HepG2 (cell line): Measurements from ENCODE around the gene SMOC1. TPM values are rescaled to one million over a fixed set of nuclear protein-coding genes. Genes with fewer than 3 reads are reported as not detected.

ENCODE experiments used
- ATAC-seq: fragments of 200-7000 bp; cut with Tn5 transposase; 3 replicates; pipeline ENCODE4 v1.9.1; 2020; ENCODE audit warnings: mild to moderate bottlenecking, moderate library complexity
- BruUV-seq: library from RNA; stranded (reverse); fragments of 400-500 nt; replicated peaks from 2 replicates; lab custom pipeline; 2021; lab: Mats Ljungman, UMichigan
- CTCF ChIA-PET: fragments of 300-600 bp; formaldehyde crosslinking; extraction: SDS; loops from one replicate; lab custom pipeline; 2021; ENCODE audit warnings: low total read pairs, inconsistent platforms, low intra/inter-chr PET ratio; lab: Yijun Ruan, JAX
- POLR2A ChIA-PET: fragments of 350-600 bp; sonication (Branson Sonifier 250); formaldehyde crosslinking; loops from one replicate; lab custom pipeline; 2020; ENCODE audit warnings: antibody characterized with exemption, inconsistent platforms; lab: Yijun Ruan, JAX
- DNase-seq: peaks from one replicate; pipeline ENCODE4 v3.0.0-alpha.2; 2015; ENCODE audit warnings: low spot score
- FAIRE-seq: peaks from 3 replicates; lab custom pipeline; 2011; peaks lifted over from hg19 to GRCh38; lab: Jason Lieb, UNC
- H2AFZ ChIP-seq: one replicate; pipeline ENCODE4 v1.6.1; 2011; ENCODE audit warnings: low read length, inconsistent platforms
- H3K27ac ChIP-seq: fragments of 300-600 bp; 3 replicates; pipeline ENCODE4 v1.8.0; 2011; ENCODE audit warnings: mixed run types, mild to moderate bottlenecking, mixed read lengths, low read length, inconsistent platforms; ENCODE audit not compliant: insufficient read depth; ENCODE audit errors: extremely low read length
- H3K27me3 ChIP-seq, 2 experiments: fragments of 200-600 bp in 1 of 2; 2 replicates in 1 of 2; 3 replicates in 1 of 2; pipeline versions ENCODE4 v1.6.0 to v1.8.0; 2011; ENCODE audit warnings: low read length in 2 of 2, mild to moderate bottlenecking in 2 of 2, moderate library complexity in 2 of 2, inconsistent platforms in 1 of 2; ENCODE audit not compliant: insufficient read depth in 2 of 2, control insufficient read depth in 1 of 2
- H3K36me3 ChIP-seq, 2 experiments: fragments of 200-600 bp in 1 of 2; replicated peaks in 1 of 2; 2 replicates in 1 of 2; 3 replicates in 1 of 2; pipeline versions ENCODE4 v1.5.1 to v1.8.0; 2011; ENCODE audit warnings: low read length in 2 of 2, inconsistent platforms in 1 of 2; ENCODE audit not compliant: insufficient read depth in 2 of 2, control insufficient read depth in 1 of 2
- H3K4me1 ChIP-seq: 2 replicates; pipeline ENCODE4 v1.5.1; 2012; ENCODE audit warnings: low read length, inconsistent platforms; ENCODE audit not compliant: insufficient read depth
- H3K4me2 ChIP-seq: 2 replicates; pipeline ENCODE4 v1.6.0; 2011; ENCODE audit warnings: low read depth, low read length, inconsistent platforms
- H3K4me3 ChIP-seq, 3 experiments: fragments of 200-600 bp in 1 of 3; sonication (generic), shearing (Covaris generic) in 1 of 3; replicated peaks in 1 of 3; 2 replicates each; pipeline ENCODE4 v1.5.1; 2011 to 2016; ENCODE audit warnings: low read length in 3 of 3, inconsistent platforms in 2 of 3, low read depth in 2 of 3, mild to moderate bottlenecking in 2 of 3, control low read depth in 1 of 3, mixed read lengths in 1 of 3; ENCODE audit not compliant: insufficient read depth in 1 of 3
- H3K79me2 ChIP-seq: one replicate; pipeline ENCODE4 v1.6.1; 2011; ENCODE audit warnings: low read length, inconsistent platforms; ENCODE audit not compliant: insufficient read depth
- H3K9ac ChIP-seq: 2 replicates; pipeline ENCODE4 v1.6.0; 2011; ENCODE audit warnings: mild to moderate bottlenecking, low read depth, low read length, inconsistent platforms; ENCODE audit not compliant: insufficient read depth
- H3K9me3 ChIP-seq: 2 replicates; pipeline ENCODE4 v1.5.1; 2012; ENCODE audit warnings: mild to moderate bottlenecking, low read length
- H4K20me1 ChIP-seq: 2 replicates; pipeline ENCODE4 v1.6.0; 2011; ENCODE audit warnings: inconsistent platforms, mild to moderate bottlenecking, low read length, moderate library complexity; ENCODE audit not compliant: insufficient read depth
- CREB1 ChIP-seq, 2 experiments: fragments of 450-650 bp in 1 of 2; IDR thresholded peaks; 2 replicates each; pipeline ENCODE4 v1.6.1; 2016 to 2017; ENCODE audit warnings: control low read depth in 1 of 2, mild to moderate bottlenecking in 1 of 2, missing compliant biosample characterization in 1 of 2, missing genetic modification characterization in 1 of 2
- CREM ChIP-seq, 2 experiments: sonication (generic) in 1 of 2; formaldehyde crosslinking in 1 of 2; IDR thresholded peaks; 2 replicates each; pipeline versions ENCODE4 v1.4.0 to v1.6.1; 2016 to 2020; ENCODE audit warnings: antibody characterized with exemption in 1 of 2, mild to moderate bottlenecking in 1 of 2, missing genetic modification reagents in 1 of 2
- DPF2 ChIP-seq: sonication (generic); formaldehyde crosslinking; IDR thresholded peaks from 2 replicates; pipeline ENCODE4 v1.4.0; 2020; ENCODE audit warnings: mild to moderate bottlenecking, low read depth, missing genetic modification reagents, borderline replicate concordance
- GATAD1 ChIP-seq: IDR thresholded peaks from 2 replicates; pipeline ENCODE4 v1.6.1; 2016; ENCODE audit warnings: missing genetic modification reagents, missing compliant biosample characterization
- HOXA9 ChIP-seq: sonication (generic); formaldehyde crosslinking; IDR thresholded peaks from 2 replicates; pipeline ENCODE4 v1.8.1; 2022; ENCODE audit warnings: missing genetic modification reagents, mild to moderate bottlenecking, moderate library complexity, borderline replicate concordance
- MIXL1 ChIP-seq: IDR thresholded peaks from 2 replicates; pipeline ENCODE4 v1.6.1; 2016
- SMAD9 ChIP-seq: sonication (generic); formaldehyde crosslinking; IDR thresholded peaks from 2 replicates; pipeline ENCODE4 v1.5.1; 2020; ENCODE audit warnings: mild to moderate bottlenecking, missing genetic modification reagents
- STAT5B ChIP-seq: sonication (generic); formaldehyde crosslinking; IDR thresholded peaks from 2 replicates; pipeline ENCODE4 v1.4.0; 2020; ENCODE audit warnings: missing genetic modification reagents
- TCF7 ChIP-seq: sonication (generic); IDR thresholded peaks from 2 replicates; pipeline ENCODE4 v1.6.1; 2016; ENCODE audit warnings: antibody characterized with exemption, low read depth
- ZFP36L2 ChIP-seq: sonication (generic); formaldehyde crosslinking; IDR thresholded peaks from 2 replicates; pipeline ENCODE4 v1.4.0; 2020; ENCODE audit warnings: missing genetic modification reagents
- ZNF670 ChIP-seq: sonication (generic); formaldehyde crosslinking; IDR thresholded peaks from 2 replicates; pipeline ENCODE4 v1.8.0; 2022; ENCODE audit warnings: mild to moderate bottlenecking, missing genetic modification reagents, borderline replicate concordance
- ZNF788 ChIP-seq: sonication (generic); formaldehyde crosslinking; IDR thresholded peaks from 2 replicates; pipeline ENCODE4 v1.5.0; 2020; ENCODE audit warnings: mild to moderate bottlenecking, missing genetic modification reagents, borderline replicate concordance
- ZSCAN31 ChIP-seq: sonication (generic); formaldehyde crosslinking; IDR thresholded peaks from 2 replicates; pipeline ENCODE4 v1.5.0; 2020; ENCODE audit warnings: low read depth, mild to moderate bottlenecking, missing genetic modification reagents
- WGBS: methylation state at CpG from one replicate; pipeline ENCODE4 v1.1.6; 2017; ENCODE audit warnings: low lambda C conversion rate; 5-methylcytosine and 5-hydroxymethylcytosine counted together
- in situ Hi-C: cut with HindIII; loops from 2 replicates; pipeline ENCODE4 v1.10.0; 2017; ENCODE audit warnings: low pct_unique_long_range_greater_than_20kb; ENCODE audit not compliant: extremely low pct_ligation_motif_present
- intact Hi-C: fragments of 100-400 bp; cut with micrococcal nuclease; formaldehyde crosslinking; loops from one replicate; pipeline ENCODE4 v1.10.0; 2022; ENCODE audit not compliant: unreplicated experiment
- polyA plus RNA-seq, 8 experiments: library from polyadenylated mRNA; depleted of rRNA in 3 of 8; stranded (reverse) in 7 of 8; unstranded in 1 of 8; fragments of >200 nt; fragmentation: Illumina TruSeq in 4 of 8; extraction: Trizol in 4 of 8; gene quantifications; 2 replicates each; pipeline versions ENCODE4 v1.2.1 to v1.2.3, GENCODE V29; 2011 to 2016; ENCODE audit warnings: low read depth in 4 of 8, missing spikeins in 1 of 8, mixed read lengths in 1 of 8; ENCODE audit not compliant: insufficient read depth in 1 of 8
- total RNA-seq, 5 experiments: library from RNA; depleted of rRNA; stranded (reverse); fragments of >200 nt; fragmentation: Illumina TruSeq; extraction: Trizol; gene quantifications; 2 replicates each; pipeline ENCODE4 v1.2.3, GENCODE V29; 2016; ENCODE audit warnings: low read depth in 1 of 5
- TF ChIP-seq, protein P1 (sequence below): sonication (generic); formaldehyde crosslinking; IDR thresholded peaks from 2 replicates; pipeline ENCODE4 v1.4.0; 2020; ENCODE audit warnings: missing genetic modification reagents
- TF ChIP-seq, protein P2 (sequence below): sonication (generic); formaldehyde crosslinking; IDR thresholded peaks from 2 replicates; pipeline ENCODE4 v1.5.0; 2020; ENCODE audit warnings: mild to moderate bottlenecking, missing genetic modification reagents

SMOC1 gene
- total and polyA plus RNA-seq, 2 of the 13 experiments (the other 11 are each of a cell fraction or from before 2014, with no cell fraction given): 17.8 to 35.6 TPM

DNA sequence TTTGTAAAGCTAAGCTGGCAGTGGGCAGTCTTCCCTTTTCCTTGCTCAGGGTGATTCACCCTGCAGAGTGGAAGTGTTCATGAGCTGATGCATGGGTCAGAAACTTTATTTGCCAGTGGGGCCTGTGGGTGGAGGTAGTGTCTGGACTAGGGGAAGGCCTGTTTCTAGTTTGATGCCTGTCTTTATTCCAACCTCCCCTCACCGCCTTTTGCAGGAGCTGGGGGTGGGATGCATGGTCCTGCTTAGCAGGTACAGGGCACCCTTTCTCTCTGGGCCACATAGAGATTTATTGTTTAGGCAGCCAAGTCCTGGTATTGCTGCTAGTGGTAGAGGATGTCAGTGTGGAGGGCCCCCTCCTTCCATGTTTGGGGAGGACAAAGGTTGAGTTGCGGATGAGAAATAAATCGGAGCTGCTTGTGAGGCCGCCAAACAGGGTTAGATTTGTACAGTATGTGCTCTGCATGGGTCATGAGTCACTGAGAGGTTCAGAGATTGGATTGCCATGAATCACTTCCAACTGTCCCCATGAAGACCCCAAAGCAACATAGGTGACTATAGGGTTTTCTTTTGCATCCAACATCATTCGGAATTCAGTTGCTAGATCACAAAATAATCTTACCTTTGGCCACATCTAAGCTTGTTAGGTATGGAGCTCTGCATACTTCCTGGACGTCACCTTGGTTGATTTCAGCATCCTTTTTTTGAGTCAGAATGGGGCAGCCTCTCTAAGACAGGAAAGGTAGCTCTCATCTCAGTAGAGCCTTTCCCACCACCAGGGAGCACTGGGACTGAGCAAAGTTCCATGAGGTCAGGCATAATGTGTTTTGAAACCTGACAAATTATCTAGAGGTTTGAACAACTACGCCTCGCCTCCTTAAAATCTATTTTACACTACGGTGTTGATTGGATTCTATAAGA, 8.8 kb downstream of the SMOC1 start:
- Histone ChIP-seq H3K27ac (peak overlapping the region; percentile 86), H3K9ac (peak overlapping the region; percentile 51), H3K27me3 (no peaks in the 10 kb centered on the region), H3K4me2 (peak overlapping the region; percentile 81), H4K20me1 (no peaks in the 10 kb centered on the region; the same call in 1 of the 2 replicates), H3K4me1 (peaks cover 44% of the 10 kb centered on the region), H3K4me3 (peak overlapping the region in 2 of 3 experiments; percentile 22 to 49; a peak in 2 of 6 replicates), H3K9me3 (peaks cover 8% of the 10 kb centered on the region), H3K36me3 (no peaks in the 10 kb centered on the region), H2AFZ (no peak overlapping the region), H3K79me2 (peaks cover 79% of the 10 kb centered on the region)
- no TSS peak for BruUV-seq
- peak; percentile 99 for ATAC-seq
- WGBS: 6% methylated on average over 8 of the region's 9 CpGs
- intact Hi-C loops (loop anchor here (1.0 to 10.0 kb wide), 2 partner anchors 9 to 73 kb away; partner anchors contain the start of gene SMOC1), in situ Hi-C loops (no loop called here)
- DNase-seq: peak; percentile 96
- peak; percentile 92 for FAIRE-seq
- POLR2A ChIA-PET: interaction anchor here (0.8 to 3.3 kb wide), 15 partner anchors 8 to 308 kb away, joined by 3 to 148 read pairs (median 4); partner anchors contain the start of gene SMOC1
- CTCF ChIA-PET: interaction anchor here (0.5 kb wide), 1 partner anchor 20 kb away, joined by 3 read pairs; no protein-coding TSS in a partner anchor
- peak; percentile 89 for TF ChIP-seq DPF2 (CRISPR knock-in tag)
- TF ChIP-seq CREB1 (IDR thresholded peaks at IDR 0.05): no peak
- peak; percentile 49 for TF ChIP-seq CREB1 (CRISPR knock-in tag; IDR thresholded peaks at IDR 0.05)
- no peak for TF ChIP-seq SMAD9
- no peak for TF ChIP-seq ZFP36L2
- no peak for TF ChIP-seq STAT5B (CRISPR knock-in tag)
- peak; percentile 40; the same call in 1 of the 2 replicates for TF ChIP-seq ZNF670 (CRISPR knock-in tag)
- peak; percentile 64; the same call in 1 of the 2 replicates for TF ChIP-seq MIXL1 (CRISPR knock-in tag)
- TF ChIP-seq, protein P1, sequence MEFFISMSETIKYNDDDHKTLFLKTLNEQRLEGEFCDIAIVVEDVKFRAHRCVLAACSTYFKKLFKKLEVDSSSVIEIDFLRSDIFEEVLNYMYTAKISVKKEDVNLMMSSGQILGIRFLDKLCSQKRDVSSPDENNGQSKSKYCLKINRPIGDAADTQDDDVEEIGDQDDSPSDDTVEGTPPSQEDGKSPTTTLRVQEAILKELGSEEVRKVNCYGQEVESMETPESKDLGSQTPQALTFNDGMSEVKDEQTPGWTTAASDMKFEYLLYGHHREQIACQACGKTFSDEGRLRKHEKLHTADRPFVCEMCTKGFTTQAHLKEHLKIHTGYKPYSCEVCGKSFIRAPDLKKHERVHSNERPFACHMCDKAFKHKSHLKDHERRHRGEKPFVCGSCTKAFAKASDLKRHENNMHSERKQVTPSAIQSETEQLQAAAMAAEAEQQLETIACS: no peak
- peak; percentile 48; the same call in 1 of the 2 replicates for TF ChIP-seq GATAD1
- TF ChIP-seq ZNF788 (CRISPR knock-in tag): peak; percentile 71; the same call in 1 of the 2 replicates
- TF ChIP-seq, protein P2, sequence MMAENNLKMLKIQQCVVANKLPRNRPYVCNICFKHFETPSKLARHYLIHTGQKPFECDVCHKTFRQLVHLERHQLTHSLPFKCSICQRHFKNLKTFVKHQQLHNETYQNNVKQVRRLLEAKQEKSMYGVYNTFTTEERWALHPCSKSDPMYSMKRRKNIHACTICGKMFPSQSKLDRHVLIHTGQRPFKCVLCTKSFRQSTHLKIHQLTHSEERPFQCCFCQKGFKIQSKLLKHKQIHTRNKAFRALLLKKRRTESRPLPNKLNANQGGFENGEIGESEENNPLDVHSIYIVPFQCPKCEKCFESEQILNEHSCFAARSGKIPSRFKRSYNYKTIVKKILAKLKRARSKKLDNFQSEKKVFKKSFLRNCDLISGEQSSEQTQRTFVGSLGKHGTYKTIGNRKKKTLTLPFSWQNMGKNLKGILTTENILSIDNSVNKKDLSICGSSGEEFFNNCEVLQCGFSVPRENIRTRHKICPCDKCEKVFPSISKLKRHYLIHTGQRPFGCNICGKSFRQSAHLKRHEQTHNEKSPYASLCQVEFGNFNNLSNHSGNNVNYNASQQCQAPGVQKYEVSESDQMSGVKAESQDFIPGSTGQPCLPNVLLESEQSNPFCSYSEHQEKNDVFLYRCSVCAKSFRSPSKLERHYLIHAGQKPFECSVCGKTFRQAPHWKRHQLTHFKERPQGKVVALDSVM (CRISPR knock-in tag): no peak
- no peak for TF ChIP-seq HOXA9 (CRISPR knock-in tag)
- peak; percentile 52 for TF ChIP-seq TCF7
- TF ChIP-seq ZSCAN31 (CRISPR knock-in tag): 0 out of 2 replicates have a peak, but pooled peaks have one; percentile 40
- peak; percentile 65 for TF ChIP-seq CREM (IDR thresholded peaks at IDR 0.05)
- TF ChIP-seq CREM (CRISPR knock-in tag; IDR thresholded peaks at IDR 0.05): no peak
